SU-DHL-6 (cell line): ENCODE measurements around the gene FBXL16.

Experiments
- CTCF ChIP-seq: fragments of 200-600 bp; sonication (generic); IDR thresholded peaks from one replicate; pipeline ENCODE4 v1.5.1; 2017; ENCODE audit warnings: antibody characterized with exemption, mild to moderate bottlenecking, low read length, moderate library complexity; ENCODE audit not compliant: insufficient read depth, poor library complexity, severe bottlenecking
- EZH2phosphoT487 ChIP-seq: fragments of 200-600 bp; sonication (generic), shearing (Covaris generic); conservative IDR thresholded peaks from 2 replicates; pipeline ENCODE4 v1.6.1; 2018; ENCODE audit warnings: mild to moderate bottlenecking, antibody characterized with exemption, low read length, moderate library complexity, mixed read lengths

- TF ChIP-seq CTCF: no peak
- no peak for TF ChIP-seq EZH2phosphoT487
Observed at GRCh38 chr16:673399-673991, 32.1 kb downstream of the FBXL16 start.
